Raji (cell line): ENCODE data around the gene LARP6.

Experiments used
- POLR2A ChIP-seq: IDR thresholded peaks from 2 replicates; pipeline ENCODE4 v1.6.1; 2011; ENCODE audit warnings: low read depth, low read length, control low read depth; ENCODE audit not compliant: insufficient read depth

LARP6 gene

DNA sequence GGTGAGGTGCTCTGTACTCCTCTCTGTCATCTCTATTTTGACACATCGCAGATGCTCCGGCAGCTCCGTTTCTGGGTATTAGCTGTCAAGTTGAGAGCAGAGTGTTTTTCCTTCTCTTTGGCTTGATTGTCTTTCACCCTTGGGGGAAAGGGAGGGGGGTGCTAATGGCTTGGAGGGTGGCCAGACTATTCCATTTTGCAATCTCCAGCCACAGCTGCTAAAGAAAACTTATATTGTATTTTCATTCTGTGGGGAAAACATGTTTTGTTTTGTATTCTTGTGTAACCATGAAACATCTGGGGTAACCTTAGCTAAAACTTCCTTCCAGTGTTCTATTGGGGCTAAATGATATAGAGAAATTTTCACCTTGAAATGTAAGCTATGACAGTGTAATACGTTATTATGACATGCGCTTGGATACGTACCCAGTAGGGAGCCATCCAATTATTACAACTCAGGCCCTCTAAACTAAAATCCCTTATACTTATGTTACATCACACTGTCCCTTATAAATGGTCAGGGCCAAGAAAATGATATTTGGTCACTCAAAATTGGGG, 14.0 kb upstream of the LARP6 start:
- no peak for TF ChIP-seq POLR2A

DNA sequence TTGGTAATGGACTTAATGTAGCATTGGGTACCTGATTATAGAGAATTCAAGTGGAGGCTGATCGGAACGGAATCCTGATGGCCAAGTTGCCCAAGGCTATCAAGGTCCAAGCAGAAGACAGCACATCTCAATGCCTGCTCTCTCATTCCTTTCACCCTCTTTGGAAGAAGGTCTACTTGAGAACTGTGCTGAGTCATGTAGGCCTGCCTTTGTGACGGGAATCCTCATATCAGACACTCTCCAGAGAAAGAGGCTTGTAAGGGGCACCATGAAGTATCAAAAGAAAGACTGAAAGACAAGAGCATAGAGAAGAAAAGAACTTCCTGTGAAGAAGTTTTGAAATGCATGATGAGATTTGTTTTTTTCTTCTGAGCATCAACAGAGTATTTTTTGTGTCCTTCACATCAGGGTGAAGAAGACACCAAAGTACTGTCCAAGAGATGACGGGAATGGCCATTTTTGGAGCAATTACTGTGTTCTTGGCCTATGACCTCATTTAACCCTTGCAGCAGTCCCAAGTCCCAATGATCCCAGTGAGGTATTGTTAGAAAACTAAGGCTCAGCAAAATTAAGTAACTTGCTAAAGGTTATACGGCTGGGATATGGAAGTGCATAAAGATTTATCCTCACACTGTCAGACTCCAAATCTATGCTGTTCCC, 13.2 kb upstream of the LARP6 start:
- TF ChIP-seq POLR2A: no peak

- no peak for TF ChIP-seq POLR2A
Measured at GRCh38 chr15:70863450-70864218, 9.7 kb upstream of the LARP6 start.

GRCh38 chr15:70859998-70860397, 6.0 kb upstream of the LARP6 start:
- TF ChIP-seq POLR2A: no peak

DNA sequence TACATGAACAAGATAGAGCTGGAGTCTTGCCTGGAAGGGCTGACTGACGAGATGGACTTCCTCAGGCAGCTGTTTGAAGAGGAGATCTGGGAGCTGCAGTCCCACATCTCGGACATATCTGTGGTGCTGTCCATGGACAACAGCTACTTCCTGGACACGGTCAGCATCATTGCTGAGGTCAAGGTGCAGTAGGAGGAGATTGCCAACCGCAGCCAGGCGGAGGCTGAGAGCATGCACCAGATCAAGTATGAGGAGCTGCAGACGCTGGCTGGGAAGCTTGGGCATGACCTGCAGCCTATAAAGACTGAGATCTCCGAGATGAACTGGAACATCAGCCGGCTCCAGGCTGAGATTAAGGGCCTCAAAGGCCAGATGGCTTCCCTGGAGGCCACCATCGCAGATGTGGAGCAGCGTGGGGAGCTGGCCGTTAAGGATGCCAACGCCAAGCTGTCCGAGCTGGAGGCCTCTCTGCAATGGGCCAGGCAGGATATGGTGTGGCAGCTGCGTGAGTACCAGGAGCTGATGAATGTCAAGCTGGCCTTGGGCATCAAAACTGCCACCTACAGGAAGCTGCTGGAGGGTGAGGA, 5.5 kb upstream of the LARP6 start:
- TF ChIP-seq POLR2A: no peak

- no peak for TF ChIP-seq POLR2A
Measured at GRCh38 chr15:70857562-70858285, 3.8 kb upstream of the LARP6 start.

DNA sequence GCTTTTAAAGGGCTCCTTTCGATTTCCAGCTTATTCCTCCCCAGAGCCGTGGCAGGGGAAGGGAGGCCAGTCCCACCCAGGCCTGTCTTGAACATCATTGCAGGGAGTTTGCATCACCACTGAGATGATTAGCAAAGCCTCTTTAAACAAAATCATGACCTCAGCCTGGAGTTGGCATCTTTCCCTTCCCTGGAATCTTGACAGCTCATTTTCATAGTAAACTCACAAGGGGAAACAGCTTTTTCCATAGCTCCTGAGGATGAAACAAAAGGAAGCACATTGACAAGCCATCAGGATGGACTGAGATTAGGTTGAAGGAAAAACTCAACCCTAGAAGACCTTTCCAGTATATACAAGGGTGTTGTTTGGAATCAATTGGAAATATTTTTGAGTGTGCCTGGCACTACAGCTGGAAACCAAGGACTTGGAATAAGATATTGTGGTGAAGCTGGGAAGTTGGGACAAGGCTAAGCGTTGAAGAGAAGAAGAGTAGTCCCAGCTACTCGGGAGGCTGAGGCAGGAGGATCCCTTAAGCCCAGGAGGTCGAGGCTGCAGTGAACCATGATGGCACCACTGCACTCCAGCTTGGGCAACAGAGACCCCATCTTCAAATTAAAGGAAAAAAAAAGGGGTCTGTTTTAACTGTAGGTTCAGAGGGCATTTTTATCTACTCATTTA, 3.1 kb upstream of the LARP6 start:
- no peak for TF ChIP-seq POLR2A

DNA sequence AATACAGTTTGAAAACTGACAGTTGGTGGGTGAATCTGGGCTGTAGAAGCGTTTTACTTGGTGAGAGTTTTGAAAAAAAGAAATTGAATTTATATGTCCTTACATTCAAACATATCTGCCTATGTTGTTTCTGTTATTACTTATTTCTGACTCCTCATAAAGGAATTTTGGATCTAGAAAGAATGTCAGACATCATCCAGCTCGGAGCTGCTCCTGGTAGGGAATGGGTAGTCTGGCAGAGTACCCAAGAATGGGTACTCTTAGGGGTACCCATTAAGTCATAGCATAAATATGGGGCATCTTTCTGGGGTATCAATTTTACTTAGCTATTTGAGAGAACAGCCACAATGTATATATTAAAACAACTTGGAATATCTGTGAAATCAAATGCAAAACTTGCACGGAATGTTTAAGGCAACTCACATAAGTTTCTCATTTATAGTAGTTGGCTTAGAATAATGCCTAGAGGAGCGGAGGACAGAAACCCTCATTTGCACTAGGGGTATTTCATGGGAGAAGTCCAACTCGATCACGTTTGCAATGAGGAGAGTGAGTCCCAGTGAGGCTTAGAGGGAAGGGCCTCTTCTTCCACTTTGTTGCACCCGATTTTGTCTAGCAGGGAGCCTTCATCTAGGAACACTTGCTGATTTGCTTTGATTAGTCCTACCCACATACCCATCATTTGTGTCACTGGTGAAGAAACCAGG, 2.4 kb upstream of the LARP6 start:
- no peak for TF ChIP-seq POLR2A

DNA sequence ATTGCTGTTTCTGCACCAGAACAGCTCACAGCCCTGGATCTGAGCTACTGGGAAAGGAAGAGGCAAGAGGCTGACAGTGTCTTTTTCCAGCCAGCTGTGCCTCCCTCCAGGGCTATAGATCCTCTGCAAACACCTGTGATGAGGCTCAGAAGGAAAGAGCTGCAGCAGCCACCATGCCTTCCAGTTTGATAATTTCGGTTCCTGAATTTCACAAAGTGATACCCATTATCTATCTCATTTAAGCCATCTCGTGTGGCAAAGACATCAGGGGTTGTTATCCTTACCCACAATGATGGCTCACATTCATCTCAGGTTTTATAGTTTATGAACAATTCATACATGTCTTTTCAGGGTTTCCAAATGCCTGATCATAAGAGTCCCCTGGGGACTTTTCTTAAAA, 1.8 kb upstream of the LARP6 start:
- no peak for TF ChIP-seq POLR2A

DNA sequence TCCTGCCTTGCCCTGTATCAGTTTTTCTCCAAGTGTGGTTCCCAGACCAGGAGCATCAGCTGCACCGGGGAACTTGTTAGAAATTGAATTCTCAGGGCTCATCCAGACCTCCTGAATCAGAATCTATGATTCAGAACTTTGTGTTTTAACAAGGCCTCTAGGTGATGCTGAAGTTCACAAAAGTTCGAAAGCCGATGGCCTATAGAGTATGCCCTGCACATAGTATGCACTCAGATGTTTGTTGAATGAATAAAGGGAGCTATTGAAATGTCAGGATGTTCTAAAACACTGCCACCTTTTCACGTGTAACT, 664 bp upstream of the LARP6 start:
- no peak for TF ChIP-seq POLR2A

GRCh38 chr15:70853318-70853972, 512 bp downstream of the LARP6 start:
- no peak for TF ChIP-seq POLR2A

GRCh38 chr15:70852501-70853317, 1.2 kb downstream of the LARP6 start:
- TF ChIP-seq POLR2A: no peak

DNA sequence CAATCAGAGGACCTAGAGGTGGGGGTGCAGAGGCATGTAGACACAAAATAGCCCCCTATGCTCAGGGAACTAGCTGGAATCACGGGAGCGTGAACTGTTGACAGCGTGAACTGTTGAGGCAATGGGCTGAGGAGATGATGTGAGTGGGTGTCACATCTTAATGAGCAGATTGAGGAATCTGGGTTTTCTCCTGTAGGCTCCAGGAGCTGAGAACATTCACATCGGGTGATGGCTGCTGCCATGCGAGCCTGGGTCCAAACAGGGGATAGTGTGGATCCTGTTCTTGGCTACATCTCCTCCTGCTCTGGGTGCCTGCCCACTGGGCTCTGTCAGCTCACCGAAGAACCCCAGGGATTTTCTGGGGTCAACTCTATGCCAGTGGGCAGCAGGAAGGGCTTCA, 2.1 kb downstream of the LARP6 start:
- TF ChIP-seq POLR2A: no peak
